Adrenal gland (tissue), 12 donors: ENCODE measurements around the gene COMP. TPM values are rescaled to one million over a fixed set of nuclear protein-coding genes. Genes with fewer than 3 reads are reported as not detected.
"Not testable (repeated sequence)": the region's sequence is repeated elsewhere in the genome, so short reads cannot be mapped to it uniquely, and the experiment has no call there.

Source experiments
- DNase-seq, 7 donors: peaks; one replicate each; pipeline ENCODE4 v3.0.0-alpha.2; 2019 to 2020
- H3K27ac ChIP-seq, 5 donors: fragments of 200-600 bp; sonication (generic) in 4 of 5; 1 replicate in 3 of 5; 2 replicates in 2 of 5; pipeline versions ENCODE4 v1.5.1 to v1.8.0; 2016 to 2020; ENCODE audit warnings: mild to moderate bottlenecking in 1 of 5
- H3K27me3 ChIP-seq: fragments of 200-600 bp; 2 replicates; pipeline ENCODE4 v1.8.0; 2021
- H3K36me3 ChIP-seq, 2 donors: fragments of 200-600 bp; replicated peaks in 1 of 2; 1 replicate in 1 of 2; 2 replicates in 1 of 2; pipeline versions ENCODE4 v1.5.1 to v1.8.0; 2018 to 2022
- H3K4me1 ChIP-seq, 2 donors: fragments of 200-600 bp; replicated peaks in 1 of 2; 1 replicate in 1 of 2; 2 replicates in 1 of 2; pipeline versions ENCODE4 v1.5.1 to v1.8.0; 2018 to 2021
- H3K4me3 ChIP-seq, 4 donors: fragments of 200-600 bp; sonication (generic) in 3 of 4; one replicate each; pipeline ENCODE4 v1.5.1; 2016 to 2018
- H3K9me3 ChIP-seq, 3 donors: fragments of 200-600 bp; sonication (generic) in 1 of 3; replicated peaks in 1 of 3; 1 replicate in 2 of 3; 2 replicates in 1 of 3; pipeline versions ENCODE4 v1.5.1 to v1.8.0; 2016 to 2021
- POLR2A ChIP-seq, 2 donors: fragments of 450-650 bp; IDR thresholded peaks; one replicate each; pipeline ENCODE4 v1.6.1; 2017; ENCODE audit warnings: antibody characterized with exemption in 2 of 2, mild to moderate bottlenecking in 2 of 2, moderate library complexity in 1 of 2
- WGBS, 4 donors: extraction: QIAGEN DNeasy Blood & Tissue Kit in 2 of 4; methylation state at CpG; one replicate each; pipeline versions ENCODE4 v1.1.5 to v1.1.7; 2013 to 2017; 5-methylcytosine and 5-hydroxymethylcytosine counted together
- intact Hi-C, 2 donors: fragments of 100-400 bp; cut with DNase I; formaldehyde crosslinking; loops; one replicate each; pipeline versions ENCODE4 v1.14.1 to v1.15.0; 2022 to 2023
- polyA plus RNA-seq, 3 donors: library from polyadenylated mRNA; stranded (reverse); fragments of 200-250 nt in 2 of 3; fragments of 350-450 nt in 1 of 3; fragmentation: Illumina TruSeq in 1 of 3; extraction: RNeasy Lipid Tissue Mini Kit (QIAGEN cat#74804) in 1 of 3; gene quantifications; one replicate each; pipeline ENCODE4 v1.2.3, GENCODE V29; 2013 to 2014
- total RNA-seq, 9 donors: library from RNA; depleted of rRNA in 4 of 9; stranded (reverse); fragments of >200 nt in 4 of 9; fragments of 120-200 nt in 1 of 9; fragmentation: NEBNext Ultra II Directional in 1 of 9; extraction: Animal tissue kit (Norgen Biotek cat#: 25700) in 1 of 9; gene quantifications; one replicate each; pipeline versions ENCODE4 v1.1.0 to v1.2.4, GENCODE V29; 2013 to 2023
- TF ChIP-seq, protein P1 (sequence below), 6 experiments: fragments of 450-650 bp in 4 of 6; fragments of 200-600 bp in 2 of 6; sonication (generic) in 1 of 6; IDR thresholded peaks; 1 replicate in 5 of 6; 2 replicates in 1 of 6; pipeline versions ENCODE4 v1.5.1 to v1.8.0; 2016 to 2021; ENCODE audit warnings: antibody characterized with exemption in 6 of 6, mild to moderate bottlenecking in 2 of 6, moderate library complexity in 1 of 6
- donor health status: healthy with polysubstance abuse.
- donor health status: Bipolar disorder and iron deficiency.
- donor health status: DM: yes; HTN: yes; CAD: no.
- donor health status: DM: no; HTN: no; CAD: no.
- donor health status: DM: no; HTN: no; CAD: no.
- donor health status: DM: yes; HTN: yes; CAD: no.

COMP gene
- total and polyA plus RNA-seq, 12 donors: 0.11 to 0.17 (median 0.16) TPM; not detected in 9

DNA sequence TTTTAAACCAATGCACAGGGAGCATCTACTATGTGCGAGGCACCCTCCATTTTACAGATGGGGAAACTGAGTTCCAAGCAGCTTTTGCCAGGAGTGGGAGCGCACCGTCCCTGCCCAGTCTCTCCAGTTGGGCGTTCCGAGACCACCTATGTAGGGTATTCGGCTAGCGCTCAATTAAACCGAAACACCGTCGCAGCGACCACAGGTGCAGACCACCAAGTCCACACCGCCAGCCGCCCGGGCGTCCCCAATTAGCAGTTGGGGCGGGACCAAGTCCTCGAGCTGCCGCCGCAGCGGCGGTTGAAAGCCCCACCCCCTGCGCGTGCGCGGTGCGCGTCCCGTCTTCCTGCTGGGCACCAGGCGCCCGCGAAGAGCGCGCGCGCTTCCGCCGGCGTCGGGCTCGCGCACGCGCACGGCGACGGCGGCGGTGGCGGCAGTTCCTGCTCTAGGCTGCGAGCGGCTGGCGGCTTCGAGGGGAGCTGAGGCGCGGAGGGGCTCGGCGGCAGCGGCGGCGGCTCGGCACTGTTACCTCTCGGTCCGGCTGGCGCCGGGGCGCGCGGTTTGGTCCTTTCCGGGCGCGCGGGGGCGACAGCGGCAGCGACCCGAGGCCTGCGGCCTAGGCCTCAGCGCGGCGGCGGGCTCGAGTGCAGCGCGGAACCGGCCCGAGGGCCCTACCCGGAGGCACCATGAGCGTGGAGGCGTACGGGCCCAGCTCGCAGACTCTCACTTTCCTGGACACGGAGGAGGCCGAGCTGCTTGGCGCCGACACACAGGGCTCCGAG, 40.6 kb upstream of the COMP start, which contains the start of gene UPF1:
TSS of gene UPF1 (plus strand) at position 436 of the 782 bp plus-strand sequence. CDS start at position 687, 251 bp downstream.
- DNase-seq: peak; percentile 89 to 96 (median 92)
- Histone ChIP-seq H3K27ac (peak within 1 kb of the TSS; percentile 44 to 96 (median 89)), H3K9me3 (no peaks in the 10 kb centered on the region), H3K36me3 (no peaks in the 10 kb centered on the region), H3K27me3 (no peaks in the 10 kb centered on the region), H3K4me1 (peaks cover 20 to 33% of the 10 kb centered on the region in 2 donors), H3K4me3 (peak within 1 kb of the TSS; percentile 45 to 95 (median 76))
- intact Hi-C loops: no loop called here
- 0 to 3% (median 1%) methylated on average over 13 to 96 of the region's 96 CpGs for WGBS, 4 donors
- TF ChIP-seq POLR2A (IDR thresholded peaks at IDR 0.05): peak; percentile 30 to 80
- TF ChIP-seq, protein P1, sequence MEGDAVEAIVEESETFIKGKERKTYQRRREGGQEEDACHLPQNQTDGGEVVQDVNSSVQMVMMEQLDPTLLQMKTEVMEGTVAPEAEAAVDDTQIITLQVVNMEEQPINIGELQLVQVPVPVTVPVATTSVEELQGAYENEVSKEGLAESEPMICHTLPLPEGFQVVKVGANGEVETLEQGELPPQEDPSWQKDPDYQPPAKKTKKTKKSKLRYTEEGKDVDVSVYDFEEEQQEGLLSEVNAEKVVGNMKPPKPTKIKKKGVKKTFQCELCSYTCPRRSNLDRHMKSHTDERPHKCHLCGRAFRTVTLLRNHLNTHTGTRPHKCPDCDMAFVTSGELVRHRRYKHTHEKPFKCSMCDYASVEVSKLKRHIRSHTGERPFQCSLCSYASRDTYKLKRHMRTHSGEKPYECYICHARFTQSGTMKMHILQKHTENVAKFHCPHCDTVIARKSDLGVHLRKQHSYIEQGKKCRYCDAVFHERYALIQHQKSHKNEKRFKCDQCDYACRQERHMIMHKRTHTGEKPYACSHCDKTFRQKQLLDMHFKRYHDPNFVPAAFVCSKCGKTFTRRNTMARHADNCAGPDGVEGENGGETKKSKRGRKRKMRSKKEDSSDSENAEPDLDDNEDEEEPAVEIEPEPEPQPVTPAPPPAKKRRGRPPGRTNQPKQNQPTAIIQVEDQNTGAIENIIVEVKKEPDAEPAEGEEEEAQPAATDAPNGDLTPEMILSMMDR (IDR thresholded peaks at IDR 0.05): peak in 1 of 6 experiments; percentile 27

DNA sequence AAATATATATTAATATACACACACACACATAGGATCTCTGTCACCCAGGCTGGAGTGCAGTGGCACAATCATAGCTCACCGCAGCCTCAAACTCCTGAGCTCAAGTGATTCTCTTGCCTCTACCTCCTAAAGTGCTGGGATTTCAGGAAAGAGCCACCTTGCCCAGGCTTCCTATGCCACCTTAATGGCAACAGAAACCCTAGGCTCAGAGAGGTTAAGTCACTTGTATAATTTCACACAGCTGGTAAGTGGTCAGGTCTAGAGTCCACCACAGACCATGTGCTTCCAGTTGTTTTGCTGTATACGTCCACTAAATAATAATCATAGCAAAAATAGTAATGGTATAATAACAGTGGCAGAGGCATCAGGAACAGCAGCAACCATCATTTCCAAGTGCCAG, 39.4 kb upstream of the COMP start:
- TF ChIP-seq POLR2A (IDR thresholded peaks at IDR 0.05): no peak
- TF ChIP-seq, protein P1 (IDR thresholded peaks at IDR 0.05): no peak
- no peak overlapping the region for H3K27ac ChIP-seq
- H3K4me1 ChIP-seq: peaks cover 20 to 22% of the 10 kb centered on the region in 2 donors
- DNase-seq: no peak
- WGBS, 4 donors: 75 to 88% (median 86%) methylated on average over 2 of the region's 2 CpGs
- no peak overlapping the region for H3K4me3 ChIP-seq
- H3K27me3 ChIP-seq: no peaks in the 10 kb centered on the region
- intact Hi-C loops: no loop called here
- no peaks in the 10 kb centered on the region for H3K36me3 ChIP-seq
- no peaks in the 10 kb centered on the region for H3K9me3 ChIP-seq

DNA sequence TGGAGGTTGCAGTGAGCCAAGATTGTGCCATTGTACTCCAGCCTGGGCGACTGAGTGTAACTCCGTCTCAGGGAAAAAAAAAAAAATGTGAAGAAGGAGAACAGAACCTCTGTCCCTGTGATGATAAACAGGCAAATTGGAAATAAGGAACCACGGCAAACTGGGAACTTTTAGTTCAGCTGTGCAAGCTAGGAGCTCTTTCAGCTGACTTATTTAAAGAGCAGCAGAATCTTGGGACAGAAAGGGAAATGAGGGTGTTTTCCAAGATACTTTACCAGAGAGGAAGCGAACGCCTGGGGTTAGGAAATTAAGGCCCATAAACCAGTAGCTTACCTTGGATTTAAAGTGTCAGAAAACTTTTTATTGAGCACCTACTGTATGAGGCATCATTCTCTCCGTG, 37.7 kb upstream of the COMP start:
- Histone ChIP-seq H3K36me3 (no peaks in the 10 kb centered on the region), H3K4me3 (no peak overlapping the region), H3K27me3 (no peaks in the 10 kb centered on the region), H3K27ac (no peak overlapping the region), H3K4me1 (peaks cover 6 to 12% of the 10 kb centered on the region in 2 donors), H3K9me3 (no peaks in the 10 kb centered on the region)
- intact Hi-C loops: no loop called here
- TF ChIP-seq, protein P1 (IDR thresholded peaks at IDR 0.05): no peak
- no peak for TF ChIP-seq POLR2A (IDR thresholded peaks at IDR 0.05)
- 52 to 61% (median 56%) methylated on average over 6 of the region's 6 CpGs for WGBS, 4 donors
- DNase-seq: no peak

DNA sequence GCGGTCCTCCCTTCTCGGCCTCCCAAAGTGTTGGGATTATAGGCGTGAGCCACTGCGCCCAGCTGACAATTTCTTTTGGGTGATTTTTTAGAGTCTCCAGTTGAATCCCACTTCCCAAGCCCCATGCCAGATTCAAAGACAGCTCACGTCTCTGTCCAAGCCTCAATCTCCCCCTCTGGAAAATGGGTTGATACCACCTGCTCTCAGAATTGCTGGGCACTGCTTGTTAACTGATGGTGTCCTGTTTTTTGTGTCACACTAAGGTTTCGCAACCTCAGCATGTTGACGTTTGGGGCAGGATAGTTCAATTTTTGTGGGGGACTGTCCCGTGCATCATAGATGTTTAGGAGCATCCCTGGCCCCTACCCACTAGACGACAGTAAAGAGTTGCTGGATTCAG, 26.5 kb upstream of the COMP start:
- 72 to 87% (median 82%) methylated on average over 9 of the region's 9 CpGs for WGBS, 4 donors
- TF ChIP-seq, protein P1 (IDR thresholded peaks at IDR 0.05): no peak
- DNase-seq: no peak

DNA sequence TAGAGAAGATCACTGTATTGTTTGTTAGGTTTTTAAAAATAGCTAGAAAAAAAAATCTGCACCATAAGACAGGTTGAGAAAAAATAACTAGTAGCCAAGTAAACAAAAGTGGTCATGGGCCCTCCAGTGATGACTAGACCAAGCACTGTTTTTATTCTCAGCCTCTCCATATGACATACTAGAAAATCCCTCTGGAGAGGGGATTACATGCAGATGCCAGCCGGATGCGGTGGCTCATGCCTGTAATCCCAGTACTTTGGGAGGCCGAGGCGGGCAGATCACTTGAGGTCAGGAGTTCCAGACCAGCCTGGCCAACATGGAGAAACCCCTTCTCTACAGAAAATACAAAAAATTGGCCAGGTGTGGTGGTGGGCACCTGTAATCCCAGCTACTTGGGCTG, 25.5 kb upstream of the COMP start:
- H3K27me3 ChIP-seq, DNase-seq, H3K36me3 ChIP-seq, H3K4me1 ChIP-seq, H3K27ac ChIP-seq, H3K9me3 ChIP-seq, H3K4me3 ChIP-seq, intact Hi-C loops: not testable (repeated sequence)
- 91 to 98% (median 96%) methylated on average over 4 of the region's 4 CpGs for WGBS, 4 donors

More for the DNA sequence above, 26.5 kb upstream of the COMP start:
- H3K9me3 ChIP-seq: no peaks in the 10 kb centered on the region
- no peak overlapping the region for H3K27ac ChIP-seq
- no peaks in the 10 kb centered on the region for H3K4me1 ChIP-seq
- H3K36me3 ChIP-seq: no peaks in the 10 kb centered on the region
- intact Hi-C loops: no loop called here
- H3K4me3 ChIP-seq: no peak overlapping the region
- no peaks in the 10 kb centered on the region for H3K27me3 ChIP-seq
